PC-9 (cell line): ENCODE results near the gene RGS7. TPM values are rescaled to one million over a fixed set of nuclear protein-coding genes. Genes with fewer than 3 reads are reported as not detected.

Experiments used
- BruUV-seq: library from RNA; stranded (reverse); fragments of 400-500 nt; replicated peaks from 2 replicates; lab custom pipeline; 2021; lab: Mats Ljungman, UMichigan
- CTCF ChIA-PET: fragments of 300-600 bp; sonication (Branson Sonifier 250); formaldehyde crosslinking; loops from one replicate; lab custom pipeline; 2022; ENCODE audit warnings: antibody characterized with exemption; lab: Charles Lee
- POLR2A ChIA-PET: fragments of 300-600 bp; sonication (Branson Sonifier 250); formaldehyde crosslinking; loops from one replicate; lab custom pipeline; 2022; ENCODE audit warnings: antibody characterized with exemption; ENCODE audit not compliant: unreplicated experiment; lab: Charles Lee
- DNase-seq, 2 experiments: peaks; one replicate each; pipeline versions ENCODE4 v3.0.0 to v3.0.0-alpha.2; 2015 to 2022; ENCODE audit warnings: mixed read lengths in 1 of 2
- H2AFZ ChIP-seq: fragments of 200-600 bp; sonication (generic); 2 replicates; pipeline ENCODE4 v1.8.1; 2017; ENCODE audit warnings: antibody characterized with exemption
- H3F3A ChIP-seq: fragments of 200-600 bp; sonication (generic); 2 replicates; pipeline ENCODE4 v1.8.1; 2017; ENCODE audit warnings: antibody characterized with exemption, mild to moderate bottlenecking, low read depth; ENCODE audit not compliant: insufficient read depth
- H3K27ac ChIP-seq: fragments of 200-600 bp; sonication (generic); 2 replicates; pipeline ENCODE4 v1.6.1; 2016; ENCODE audit warnings: mixed run types
- H3K27me3 ChIP-seq: fragments of 200-600 bp; sonication (generic); 2 replicates; pipeline ENCODE4 v1.6.1; 2016; ENCODE audit warnings: low read depth, mixed run types; ENCODE audit not compliant: insufficient read depth
- H3K36me3 ChIP-seq: fragments of 200-600 bp; sonication (generic); 2 replicates; pipeline ENCODE4 v1.6.1; 2016; ENCODE audit warnings: low read depth, mixed run types
- H3K4me1 ChIP-seq: fragments of 200-600 bp; sonication (generic); replicated peaks from 2 replicates; pipeline ENCODE4 v1.6.1; 2016; ENCODE audit warnings: mixed run types; ENCODE audit not compliant: insufficient read depth
- H3K4me2 ChIP-seq: fragments of 200-600 bp; sonication (generic); 2 replicates; pipeline ENCODE4 v1.6.1; 2017; ENCODE audit warnings: mixed run types
- H3K4me3 ChIP-seq: fragments of 200-600 bp; sonication (generic); 2 replicates; pipeline ENCODE4 v1.6.1; 2016; ENCODE audit warnings: mixed run types
- H3K79me2 ChIP-seq: fragments of 200-600 bp; sonication (generic); 2 replicates; pipeline ENCODE4 v1.6.1; 2017; ENCODE audit warnings: low read depth, mixed run types
- H3K9me2 ChIP-seq: fragments of 200-600 bp; sonication (generic); 2 replicates; pipeline ENCODE4 v1.8.1; 2017; ENCODE audit warnings: mild to moderate bottlenecking; ENCODE audit not compliant: insufficient read depth
- H3K9me3 ChIP-seq: fragments of 200-600 bp; sonication (generic); 2 replicates; pipeline ENCODE4 v1.8.1; 2016; ENCODE audit warnings: low read depth; ENCODE audit not compliant: insufficient read depth
- H4K20me1 ChIP-seq: fragments of 200-600 bp; sonication (generic); 2 replicates; pipeline ENCODE4 v1.8.1; 2017; ENCODE audit not compliant: insufficient read depth
- CTCF ChIP-seq: fragments of 200-600 bp; sonication (generic); conservative IDR thresholded peaks from 2 replicates; pipeline ENCODE4 v1.6.1; 2017; ENCODE audit warnings: mixed run types, antibody characterized with exemption, mild to moderate bottlenecking, moderate library complexity
- EZH2 ChIP-seq: fragments of 200-600 bp; sonication (generic); IDR thresholded peaks from 2 replicates; pipeline ENCODE4 v1.8.0; 2017; ENCODE audit warnings: antibody characterized with exemption, low read depth
- intact Hi-C: fragments of 100-400 bp; cut with micrococcal nuclease; formaldehyde crosslinking; loops from one replicate; pipeline ENCODE4 v1.10.0; 2022; ENCODE audit not compliant: unreplicated experiment
- total RNA-seq: library from RNA; stranded (reverse); gene quantifications from 2 replicates; pipeline ENCODE4 v1.2.3, GENCODE V29; 2021

RGS7 gene
- total RNA-seq, 1 experiment from 2014 or later: 5.8 TPM

DNA sequence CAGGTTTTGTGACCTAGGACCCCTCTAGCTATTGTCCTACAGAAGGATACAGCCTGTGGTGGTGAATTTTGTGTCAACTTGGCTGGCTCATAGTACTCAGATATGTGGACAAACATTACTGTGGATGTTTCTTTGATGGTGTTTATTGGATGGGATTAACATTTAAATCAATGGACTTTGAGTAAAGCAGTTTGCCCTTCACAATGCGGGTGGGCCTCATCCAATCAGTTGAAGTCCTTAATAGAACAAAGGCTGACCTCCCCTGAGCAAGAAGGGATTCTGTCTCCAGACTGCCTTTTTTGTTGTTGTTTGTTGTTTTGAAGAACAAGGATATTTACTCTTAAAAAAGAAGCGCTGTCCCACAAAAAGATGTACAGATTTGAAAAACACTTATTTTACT lies 535.1 kb downstream of the RGS7 start:
- Histone ChIP-seq H3K4me2 (no peak overlapping the region), H2AFZ (no peak overlapping the region), H4K20me1 (no peaks in the 10 kb centered on the region), H3K27me3 (peaks cover 25% of the 10 kb centered on the region), H3K79me2 (no peaks in the 10 kb centered on the region), H3K4me3 (no peak overlapping the region), H3K9me3 (no peaks in the 10 kb centered on the region), H3K9me2 (0 out of 2 replicates have a peak, but pooled peaks cover 3% of the 10 kb centered on the region), H3K36me3 (no peaks in the 10 kb centered on the region), H3K27ac (no peak overlapping the region), H3F3A (no peaks in the 10 kb centered on the region), H3K4me1 (no peaks in the 10 kb centered on the region)
- intact Hi-C loops: no loop called here
- POLR2A ChIA-PET: no interaction called here
- TF ChIP-seq EZH2 (no peak), CTCF (no peak)
- CTCF ChIA-PET: no interaction called here
- BruUV-seq: no TSS peak
- DNase-seq: no peak

- intact Hi-C loops: no loop called here
- Histone ChIP-seq H3K27ac (no peak overlapping the region), H3F3A (no peaks in the 10 kb centered on the region), H3K9me3 (no peaks in the 10 kb centered on the region), H4K20me1 (no peaks in the 10 kb centered on the region), H3K4me3 (no peak overlapping the region), H2AFZ (peak overlapping the region; percentile 63; the same call in 1 of the 2 replicates), H3K9me2 (0 out of 2 replicates have a peak, but pooled peaks cover 3% of the 10 kb centered on the region), H3K36me3 (no peaks in the 10 kb centered on the region), H3K79me2 (no peaks in the 10 kb centered on the region), H3K27me3 (peaks cover 18% of the 10 kb centered on the region), H3K4me2 (no peak overlapping the region), H3K4me1 (no peaks in the 10 kb centered on the region)
- DNase-seq: no peak
- no peak for TF ChIP-seq CTCF
- CTCF ChIA-PET: no interaction called here
- POLR2A ChIA-PET: no interaction called here
- no TSS peak for BruUV-seq
Measured at GRCh38 chr1:240820816-240821215, 536.2 kb downstream of the RGS7 start.

GRCh38 chr1:240816472-240816871 lies 540.5 kb downstream of the RGS7 start:
- no peak for TF ChIP-seq CTCF
- TF ChIP-seq EZH2: no peak
- H3K9me2 ChIP-seq: 0 out of 2 replicates have a peak, but pooled peaks cover 3% of the 10 kb centered on the region
- no peaks in the 10 kb centered on the region for H3K36me3 ChIP-seq
- no peak overlapping the region for H3K4me2 ChIP-seq
- ChIA-PET CTCF (no interaction called here), POLR2A (no interaction called here)
- H3K4me1 ChIP-seq: no peaks in the 10 kb centered on the region
- H4K20me1 ChIP-seq: no peaks in the 10 kb centered on the region
- no peak overlapping the region for H3K27ac ChIP-seq
- no peak overlapping the region for H2AFZ ChIP-seq
- no peaks in the 10 kb centered on the region for H3F3A ChIP-seq
- no peaks in the 10 kb centered on the region for H3K9me3 ChIP-seq
- intact Hi-C loops: no loop called here
- H3K4me3 ChIP-seq: no peak overlapping the region
- H3K27me3 ChIP-seq: peaks cover 7% of the 10 kb centered on the region; the same call in 1 of the 2 replicates
- no peak for DNase-seq
- no TSS peak for BruUV-seq
- H3K79me2 ChIP-seq: no peaks in the 10 kb centered on the region
